HEK293 (cell line): ENCODE measurements around the gene TCF20.
A peak's percentile ranks its signal among the peaks of the same experiment; 100 is the strongest.

ENCODE experiments used
- GLIS1 ChIP-seq: fragments of 450-650 bp; formaldehyde crosslinking; IDR thresholded peaks from 2 replicates; pipeline ENCODE4 v1.5.1; 2016; ENCODE audit warnings: missing biosample characterization, missing genetic modification characterization
- HOXD13 ChIP-seq: sonication (generic); formaldehyde crosslinking; IDR thresholded peaks from 2 replicates; pipeline ENCODE4 v1.8.0; 2022; ENCODE audit warnings: missing genetic modification reagents, borderline replicate concordance
- SCRT2 ChIP-seq: fragments of 450-650 bp; formaldehyde crosslinking; IDR thresholded peaks from 2 replicates; pipeline ENCODE4 v1.5.1; 2016; ENCODE audit warnings: missing biosample characterization, missing genetic modification characterization
- SETDB1 ChIP-seq: IDR thresholded peaks from one replicate; pipeline ENCODE4 v1.6.1; 2017; ENCODE audit warnings: mild to moderate bottlenecking, low read length, moderate library complexity, mixed read lengths; ENCODE audit not compliant: insufficient read length
- ZBTB21 ChIP-seq: fragments of 450-650 bp; formaldehyde crosslinking; IDR thresholded peaks from 2 replicates; pipeline ENCODE4 v1.5.1; 2017; ENCODE audit warnings: missing biosample characterization, missing genetic modification characterization
- ZBTB8A ChIP-seq: fragments of 450-650 bp; formaldehyde crosslinking; IDR thresholded peaks from 2 replicates; pipeline ENCODE4 v1.5.1; 2016; ENCODE audit warnings: missing biosample characterization, missing genetic modification characterization
- ZFP41 ChIP-seq: fragments of 450-650 bp; formaldehyde crosslinking; IDR thresholded peaks from 2 replicates; pipeline ENCODE4 v1.5.1; 2016; ENCODE audit warnings: missing biosample characterization, missing genetic modification characterization, borderline replicate concordance
- ZNF266 ChIP-seq: fragments of 450-650 bp; formaldehyde crosslinking; IDR thresholded peaks from 2 replicates; pipeline ENCODE4 v1.5.1; 2016; ENCODE audit warnings: missing biosample characterization, missing genetic modification characterization, low read depth
- ZNF555 ChIP-seq: fragments of 450-650 bp; formaldehyde crosslinking; conservative IDR thresholded peaks from 2 replicates; pipeline ENCODE4 v1.5.1; 2017; ENCODE audit warnings: missing biosample characterization, mild to moderate bottlenecking, missing genetic modification characterization, inconsistent platforms
- ZNF670 ChIP-seq: fragments of 450-650 bp; formaldehyde crosslinking; IDR thresholded peaks from 2 replicates; pipeline ENCODE4 v1.5.1; 2016; ENCODE audit warnings: missing biosample characterization, missing genetic modification characterization, low read depth
- ZNF701 ChIP-seq: fragments of 450-650 bp; formaldehyde crosslinking; IDR thresholded peaks from 2 replicates; pipeline ENCODE4 v1.5.1; 2016; ENCODE audit warnings: missing biosample characterization, missing genetic modification characterization
- ZNF785 ChIP-seq: fragments of 450-650 bp; formaldehyde crosslinking; IDR thresholded peaks from 2 replicates; pipeline ENCODE4 v1.5.1; 2016; ENCODE audit warnings: missing biosample characterization, missing genetic modification characterization
- ZNF830 ChIP-seq: fragments of 450-650 bp; IDR thresholded peaks from 2 replicates; pipeline ENCODE4 v1.5.0; 2018; ENCODE audit warnings: missing biosample characterization, missing genetic modification characterization, low read depth, mild to moderate bottlenecking, moderate library complexity
- ZSCAN16 ChIP-seq: fragments of 450-650 bp; formaldehyde crosslinking; IDR thresholded peaks from 2 replicates; pipeline ENCODE4 v1.5.1; 2016; ENCODE audit warnings: missing biosample characterization, missing genetic modification characterization
- ZSCAN23 ChIP-seq: fragments of 450-650 bp; formaldehyde crosslinking; IDR thresholded peaks from 2 replicates; pipeline ENCODE4 v1.5.1; 2016; ENCODE audit warnings: missing biosample characterization, missing genetic modification characterization
- TF ChIP-seq, protein P1 (sequence below): fragments of 450-650 bp; formaldehyde crosslinking; IDR thresholded peaks from 2 replicates; pipeline ENCODE4 v1.5.1; 2016; ENCODE audit warnings: missing biosample characterization, missing genetic modification characterization
- TF ChIP-seq, protein P2 (sequence below): fragments of 450-650 bp; IDR thresholded peaks from 2 replicates; pipeline ENCODE4 v1.5.1; 2018; ENCODE audit warnings: missing biosample characterization, mild to moderate bottlenecking, missing genetic modification characterization
- TF ChIP-seq, protein P3 (sequence below): fragments of 450-650 bp; formaldehyde crosslinking; IDR thresholded peaks from 2 replicates; pipeline ENCODE4 v1.5.1; 2017; ENCODE audit warnings: missing biosample characterization, missing genetic modification characterization
- TF ChIP-seq, protein P4 (sequence below): fragments of 450-650 bp; formaldehyde crosslinking; IDR thresholded peaks from 2 replicates; pipeline ENCODE4 v1.5.1; 2016; ENCODE audit warnings: missing biosample characterization, missing genetic modification characterization
- TF ChIP-seq, protein P5 (sequence below): fragments of 450-650 bp; formaldehyde crosslinking; IDR thresholded peaks from 2 replicates; pipeline ENCODE4 v1.5.0; 2017; ENCODE audit warnings: missing biosample characterization, missing genetic modification characterization, borderline replicate concordance
- TF ChIP-seq, protein P6 (sequence below): fragments of 450-650 bp; formaldehyde crosslinking; IDR thresholded peaks from 2 replicates; pipeline ENCODE4 v1.5.1; 2016; ENCODE audit warnings: missing biosample characterization, missing genetic modification characterization
- TF ChIP-seq, protein P7 (sequence below): fragments of 450-650 bp; formaldehyde crosslinking; IDR thresholded peaks from 2 replicates; pipeline ENCODE4 v1.5.1; 2016; ENCODE audit warnings: missing biosample characterization, missing genetic modification characterization
- TF ChIP-seq, protein P8 (sequence below): fragments of 450-650 bp; formaldehyde crosslinking; IDR thresholded peaks from 2 replicates; pipeline ENCODE4 v1.5.1; 2016; ENCODE audit warnings: missing biosample characterization, missing genetic modification characterization

Gene TCF20

DNA sequence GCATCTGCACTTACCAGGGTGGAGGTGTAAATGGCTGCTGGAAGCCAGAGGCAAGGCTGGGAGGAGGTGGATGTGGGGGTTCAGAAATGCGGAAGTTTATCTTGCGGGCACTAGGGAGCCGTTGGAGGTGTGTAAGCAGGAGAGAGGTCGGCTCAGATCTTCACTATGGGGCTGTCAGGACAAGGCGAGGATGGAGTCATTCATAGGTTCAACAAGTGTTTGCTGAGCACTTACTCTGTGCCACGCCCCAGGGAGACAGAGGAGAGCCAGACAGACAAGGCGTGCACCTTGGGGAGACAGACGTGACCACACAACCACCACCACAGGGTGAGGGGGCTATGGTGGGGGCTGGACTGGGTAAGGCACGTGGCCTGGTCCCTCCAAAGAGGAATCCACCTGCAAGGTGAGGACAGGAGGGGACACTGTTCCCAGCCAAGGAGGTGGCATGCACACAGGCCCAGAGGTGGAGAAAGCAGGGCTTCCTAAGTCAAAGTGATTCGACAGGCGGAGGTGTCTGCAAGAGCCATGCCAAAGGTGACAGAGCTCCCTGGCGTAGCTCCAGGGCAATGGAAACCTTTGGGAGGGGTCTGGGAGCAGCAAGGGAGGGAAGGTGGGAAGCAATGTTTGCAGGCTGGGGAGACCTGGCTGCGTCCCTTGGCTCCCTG lies 30.8 kb upstream of the TCF20 start (continued):
- TF ChIP-seq, protein P1, sequence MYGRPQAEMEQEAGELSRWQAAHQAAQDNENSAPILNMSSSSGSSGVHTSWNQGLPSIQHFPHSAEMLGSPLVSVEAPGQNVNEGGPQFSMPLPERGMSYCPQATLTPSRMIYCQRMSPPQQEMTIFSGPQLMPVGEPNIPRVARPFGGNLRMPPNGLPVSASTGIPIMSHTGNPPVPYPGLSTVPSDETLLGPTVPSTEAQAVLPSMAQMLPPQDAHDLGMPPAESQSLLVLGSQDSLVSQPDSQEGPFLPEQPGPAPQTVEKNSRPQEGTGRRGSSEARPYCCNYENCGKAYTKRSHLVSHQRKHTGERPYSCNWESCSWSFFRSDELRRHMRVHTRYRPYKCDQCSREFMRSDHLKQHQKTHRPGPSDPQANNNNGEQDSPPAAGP: 0 out of 2 replicates have a peak, but pooled peaks have one; percentile 13
- TF ChIP-seq ZNF701 (no peak), ZNF785 (tag by site-specific recombination) (no peak), ZFP41 (tag by site-specific recombination) (no peak), HOXD13 (CRISPR knock-in tag) (no peak), ZNF830 (tag by site-specific recombination) (no peak), SETDB1 (no peak), ZNF670 (tag by site-specific recombination) (no peak), ZNF266 (no peak), ZNF555 (tag by site-specific recombination) (no peak), ZSCAN16 (peak; percentile 84; the same call in 1 of the 2 replicates), ZBTB8A (no peak), GLIS1 (tag by site-specific recombination) (no peak), ZSCAN23 (tag by site-specific recombination) (no peak), ZBTB21 (tag by site-specific recombination) (no peak), SCRT2 (tag by site-specific recombination) (peak; percentile 96)
- TF ChIP-seq, protein P2, sequence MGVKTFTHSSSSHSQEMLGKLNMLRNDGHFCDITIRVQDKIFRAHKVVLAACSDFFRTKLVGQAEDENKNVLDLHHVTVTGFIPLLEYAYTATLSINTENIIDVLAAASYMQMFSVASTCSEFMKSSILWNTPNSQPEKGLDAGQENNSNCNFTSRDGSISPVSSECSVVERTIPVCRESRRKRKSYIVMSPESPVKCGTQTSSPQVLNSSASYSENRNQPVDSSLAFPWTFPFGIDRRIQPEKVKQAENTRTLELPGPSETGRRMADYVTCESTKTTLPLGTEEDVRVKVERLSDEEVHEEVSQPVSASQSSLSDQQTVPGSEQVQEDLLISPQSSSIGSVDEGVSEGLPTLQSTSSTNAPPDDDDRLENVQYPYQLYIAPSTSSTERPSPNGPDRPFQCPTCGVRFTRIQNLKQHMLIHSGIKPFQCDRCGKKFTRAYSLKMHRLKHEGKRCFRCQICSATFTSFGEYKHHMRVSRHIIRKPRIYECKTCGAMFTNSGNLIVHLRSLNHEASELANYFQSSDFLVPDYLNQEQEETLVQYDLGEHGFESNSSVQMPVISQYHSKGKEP (tag by site-specific recombination): no peak
- TF ChIP-seq, protein P3, sequence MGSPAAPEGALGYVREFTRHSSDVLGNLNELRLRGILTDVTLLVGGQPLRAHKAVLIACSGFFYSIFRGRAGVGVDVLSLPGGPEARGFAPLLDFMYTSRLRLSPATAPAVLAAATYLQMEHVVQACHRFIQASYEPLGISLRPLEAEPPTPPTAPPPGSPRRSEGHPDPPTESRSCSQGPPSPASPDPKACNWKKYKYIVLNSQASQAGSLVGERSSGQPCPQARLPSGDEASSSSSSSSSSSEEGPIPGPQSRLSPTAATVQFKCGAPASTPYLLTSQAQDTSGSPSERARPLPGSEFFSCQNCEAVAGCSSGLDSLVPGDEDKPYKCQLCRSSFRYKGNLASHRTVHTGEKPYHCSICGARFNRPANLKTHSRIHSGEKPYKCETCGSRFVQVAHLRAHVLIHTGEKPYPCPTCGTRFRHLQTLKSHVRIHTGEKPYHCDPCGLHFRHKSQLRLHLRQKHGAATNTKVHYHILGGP (tag by site-specific recombination): no peak
- TF ChIP-seq, protein P4, sequence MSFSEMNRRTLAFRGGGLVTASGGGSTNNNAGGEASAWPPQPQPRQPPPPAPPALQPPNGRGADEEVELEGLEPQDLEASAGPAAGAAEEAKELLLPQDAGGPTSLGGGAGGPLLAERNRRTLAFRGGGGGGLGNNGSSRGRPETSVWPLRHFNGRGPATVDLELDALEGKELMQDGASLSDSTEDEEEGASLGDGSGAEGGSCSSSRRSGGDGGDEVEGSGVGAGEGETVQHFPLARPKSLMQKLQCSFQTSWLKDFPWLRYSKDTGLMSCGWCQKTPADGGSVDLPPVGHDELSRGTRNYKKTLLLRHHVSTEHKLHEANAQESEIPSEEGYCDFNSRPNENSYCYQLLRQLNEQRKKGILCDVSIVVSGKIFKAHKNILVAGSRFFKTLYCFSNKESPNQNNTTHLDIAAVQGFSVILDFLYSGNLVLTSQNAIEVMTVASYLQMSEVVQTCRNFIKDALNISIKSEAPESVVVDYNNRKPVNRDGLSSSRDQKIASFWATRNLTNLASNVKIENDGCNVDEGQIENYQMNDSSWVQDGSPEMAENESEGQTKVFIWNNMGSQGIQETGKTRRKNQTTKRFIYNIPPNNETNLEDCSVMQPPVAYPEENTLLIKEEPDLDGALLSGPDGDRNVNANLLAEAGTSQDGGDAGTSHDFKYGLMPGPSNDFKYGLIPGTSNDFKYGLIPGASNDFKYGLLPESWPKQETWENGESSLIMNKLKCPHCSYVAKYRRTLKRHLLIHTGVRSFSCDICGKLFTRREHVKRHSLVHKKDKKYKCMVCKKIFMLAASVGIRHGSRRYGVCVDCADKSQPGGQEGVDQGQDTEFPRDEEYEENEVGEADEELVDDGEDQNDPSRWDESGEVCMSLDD: no peak
- TF ChIP-seq, protein P5, sequence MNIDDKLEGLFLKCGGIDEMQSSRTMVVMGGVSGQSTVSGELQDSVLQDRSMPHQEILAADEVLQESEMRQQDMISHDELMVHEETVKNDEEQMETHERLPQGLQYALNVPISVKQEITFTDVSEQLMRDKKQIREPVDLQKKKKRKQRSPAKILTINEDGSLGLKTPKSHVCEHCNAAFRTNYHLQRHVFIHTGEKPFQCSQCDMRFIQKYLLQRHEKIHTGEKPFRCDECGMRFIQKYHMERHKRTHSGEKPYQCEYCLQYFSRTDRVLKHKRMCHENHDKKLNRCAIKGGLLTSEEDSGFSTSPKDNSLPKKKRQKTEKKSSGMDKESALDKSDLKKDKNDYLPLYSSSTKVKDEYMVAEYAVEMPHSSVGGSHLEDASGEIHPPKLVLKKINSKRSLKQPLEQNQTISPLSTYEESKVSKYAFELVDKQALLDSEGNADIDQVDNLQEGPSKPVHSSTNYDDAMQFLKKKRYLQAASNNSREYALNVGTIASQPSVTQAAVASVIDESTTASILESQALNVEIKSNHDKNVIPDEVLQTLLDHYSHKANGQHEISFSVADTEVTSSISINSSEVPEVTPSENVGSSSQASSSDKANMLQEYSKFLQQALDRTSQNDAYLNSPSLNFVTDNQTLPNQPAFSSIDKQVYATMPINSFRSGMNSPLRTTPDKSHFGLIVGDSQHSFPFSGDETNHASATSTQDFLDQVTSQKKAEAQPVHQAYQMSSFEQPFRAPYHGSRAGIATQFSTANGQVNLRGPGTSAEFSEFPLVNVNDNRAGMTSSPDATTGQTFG (tag by site-specific recombination): no peak
- TF ChIP-seq, protein P6, sequence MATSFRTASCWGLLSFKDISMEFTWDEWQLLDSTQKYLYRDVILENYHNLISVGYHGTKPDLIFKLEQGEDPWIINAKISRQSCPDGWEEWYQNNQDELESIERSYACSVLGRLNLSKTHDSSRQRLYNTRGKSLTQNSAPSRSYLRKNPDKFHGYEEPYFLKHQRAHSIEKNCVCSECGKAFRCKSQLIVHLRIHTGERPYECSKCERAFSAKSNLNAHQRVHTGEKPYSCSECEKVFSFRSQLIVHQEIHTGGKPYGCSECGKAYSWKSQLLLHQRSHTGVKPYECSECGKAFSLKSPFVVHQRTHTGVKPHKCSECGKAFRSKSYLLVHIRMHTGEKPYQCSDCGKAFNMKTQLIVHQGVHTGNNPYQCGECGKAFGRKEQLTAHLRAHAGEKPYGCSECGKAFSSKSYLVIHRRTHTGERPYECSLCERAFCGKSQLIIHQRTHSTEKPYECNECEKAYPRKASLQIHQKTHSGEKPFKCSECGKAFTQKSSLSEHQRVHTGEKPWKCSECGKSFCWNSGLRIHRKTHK (tag by site-specific recombination): no peak
- TF ChIP-seq, protein P7, sequence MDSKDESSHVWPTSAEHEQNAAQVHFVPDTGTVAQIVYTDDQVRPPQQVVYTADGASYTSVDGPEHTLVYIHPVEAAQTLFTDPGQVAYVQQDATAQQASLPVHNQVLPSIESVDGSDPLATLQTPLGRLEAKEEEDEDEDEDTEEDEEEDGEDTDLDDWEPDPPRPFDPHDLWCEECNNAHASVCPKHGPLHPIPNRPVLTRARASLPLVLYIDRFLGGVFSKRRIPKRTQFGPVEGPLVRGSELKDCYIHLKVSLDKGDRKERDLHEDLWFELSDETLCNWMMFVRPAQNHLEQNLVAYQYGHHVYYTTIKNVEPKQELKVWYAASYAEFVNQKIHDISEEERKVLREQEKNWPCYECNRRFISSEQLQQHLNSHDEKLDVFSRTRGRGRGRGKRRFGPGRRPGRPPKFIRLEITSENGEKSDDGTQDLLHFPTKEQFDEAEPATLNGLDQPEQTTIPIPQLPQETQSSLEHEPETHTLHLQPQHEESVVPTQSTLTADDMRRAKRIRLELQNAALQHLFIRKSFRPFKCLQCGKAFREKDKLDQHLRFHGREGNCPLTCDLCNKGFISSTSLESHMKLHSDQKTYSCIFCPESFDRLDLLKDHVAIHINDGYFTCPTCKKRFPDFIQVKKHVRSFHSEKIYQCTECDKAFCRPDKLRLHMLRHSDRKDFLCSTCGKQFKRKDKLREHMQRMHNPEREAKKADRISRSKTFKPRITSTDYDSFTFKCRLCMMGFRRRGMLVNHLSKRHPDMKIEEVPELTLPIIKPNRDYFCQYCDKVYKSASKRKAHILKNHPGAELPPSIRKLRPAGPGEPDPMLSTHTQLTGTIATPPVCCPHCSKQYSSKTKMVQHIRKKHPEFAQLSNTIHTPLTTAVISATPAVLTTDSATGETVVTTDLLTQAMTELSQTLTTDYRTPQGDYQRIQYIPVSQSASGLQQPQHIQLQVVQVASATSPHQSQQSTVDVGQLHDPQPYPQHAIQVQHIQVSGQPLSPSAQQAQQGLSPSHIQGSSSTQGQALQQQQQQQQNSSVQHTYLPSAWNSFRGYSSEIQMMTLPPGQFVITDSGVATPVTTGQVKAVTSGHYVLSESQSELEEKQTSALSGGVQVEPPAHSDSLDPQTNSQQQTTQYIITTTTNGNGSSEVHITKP (tag by site-specific recombination): no peak
- TF ChIP-seq, protein P8, sequence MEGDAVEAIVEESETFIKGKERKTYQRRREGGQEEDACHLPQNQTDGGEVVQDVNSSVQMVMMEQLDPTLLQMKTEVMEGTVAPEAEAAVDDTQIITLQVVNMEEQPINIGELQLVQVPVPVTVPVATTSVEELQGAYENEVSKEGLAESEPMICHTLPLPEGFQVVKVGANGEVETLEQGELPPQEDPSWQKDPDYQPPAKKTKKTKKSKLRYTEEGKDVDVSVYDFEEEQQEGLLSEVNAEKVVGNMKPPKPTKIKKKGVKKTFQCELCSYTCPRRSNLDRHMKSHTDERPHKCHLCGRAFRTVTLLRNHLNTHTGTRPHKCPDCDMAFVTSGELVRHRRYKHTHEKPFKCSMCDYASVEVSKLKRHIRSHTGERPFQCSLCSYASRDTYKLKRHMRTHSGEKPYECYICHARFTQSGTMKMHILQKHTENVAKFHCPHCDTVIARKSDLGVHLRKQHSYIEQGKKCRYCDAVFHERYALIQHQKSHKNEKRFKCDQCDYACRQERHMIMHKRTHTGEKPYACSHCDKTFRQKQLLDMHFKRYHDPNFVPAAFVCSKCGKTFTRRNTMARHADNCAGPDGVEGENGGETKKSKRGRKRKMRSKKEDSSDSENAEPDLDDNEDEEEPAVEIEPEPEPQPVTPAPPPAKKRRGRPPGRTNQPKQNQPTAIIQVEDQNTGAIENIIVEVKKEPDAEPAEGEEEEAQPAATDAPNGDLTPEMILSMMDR (tag by site-specific recombination): no peak
